Breast epithelium (tissue), 4 donors: ENCODE results near the gene CLDN2. TPM values are rescaled to one million over a fixed set of nuclear protein-coding genes. Genes with fewer than 3 reads are reported as not detected.

Source experiments
- DNase-seq, 2 donors: peaks; one replicate each; pipeline ENCODE4 v3.0.0-alpha.2; 2019; ENCODE audit warnings: low spot score in 2 of 2
- H3K27ac ChIP-seq, 2 donors: fragments of 200-600 bp; sonication (generic) in 1 of 2; one replicate each; pipeline ENCODE4 v1.5.1; 2016 to 2019; ENCODE audit warnings: mild to moderate bottlenecking in 1 of 2
- H3K27me3 ChIP-seq, 2 donors: fragments of 200-600 bp; sonication (generic) in 1 of 2; one replicate each; pipeline versions ENCODE4 v1.5.1 to v1.6.0; 2017 to 2019; ENCODE audit warnings: control low read depth in 1 of 2, mild to moderate bottlenecking in 1 of 2
- H3K36me3 ChIP-seq: fragments of 200-600 bp; one replicate; pipeline ENCODE4 v1.5.1; 2019
- H3K4me1 ChIP-seq, 2 donors: fragments of 200-600 bp; sonication (generic); one replicate each; pipeline ENCODE4 v1.5.1; 2016 to 2019; ENCODE audit warnings: control low read depth in 1 of 2
- H3K4me3 ChIP-seq, 3 donors: fragments of 200-600 bp; sonication (generic); 1 replicate in 2 of 3; 2 replicates in 1 of 3; pipeline ENCODE4 v1.5.1; 2016 to 2019; ENCODE audit warnings: mild to moderate bottlenecking in 3 of 3, moderate library complexity in 2 of 3
- H3K9me3 ChIP-seq, 2 donors: fragments of 200-600 bp; sonication (generic) in 1 of 2; one replicate each; pipeline ENCODE4 v1.5.1; 2016 to 2019; ENCODE audit warnings: control low read depth in 1 of 2
- POLR2A ChIP-seq: fragments of 450-650 bp; IDR thresholded peaks from one replicate; pipeline ENCODE4 v1.6.1; 2016; ENCODE audit warnings: antibody characterized with exemption, mild to moderate bottlenecking, moderate library complexity
- POLR2AphosphoS5 ChIP-seq, 3 donors: sonication (generic); formaldehyde crosslinking; IDR thresholded peaks; one replicate each; pipeline ENCODE4 v1.6.1; 2017; ENCODE audit warnings: antibody characterized with exemption in 3 of 3
- intact Hi-C: fragments of 100-400 bp; cut with DNase I; formaldehyde crosslinking; loops from one replicate; pipeline ENCODE4 v1.15.1; 2023; ENCODE audit warnings: low total_unique reads
- total RNA-seq, 3 donors: library from RNA; depleted of rRNA; stranded (reverse); fragments of >200 nt; gene quantifications; one replicate each; pipeline ENCODE4 v1.1.0, GENCODE V29; 2016
- TF ChIP-seq, protein P1 (sequence below), 3 donors: fragments of 450-650 bp; IDR thresholded peaks; one replicate each; pipeline ENCODE4 v1.5.1; 2016 to 2017; ENCODE audit warnings: antibody characterized with exemption in 3 of 3, mild to moderate bottlenecking in 3 of 3, moderate library complexity in 3 of 3

The CLDN2 gene
- total RNA-seq, 3 donors from 2014 or later = 0.32 to 0.33 TPM; not detected in 1

DNA sequence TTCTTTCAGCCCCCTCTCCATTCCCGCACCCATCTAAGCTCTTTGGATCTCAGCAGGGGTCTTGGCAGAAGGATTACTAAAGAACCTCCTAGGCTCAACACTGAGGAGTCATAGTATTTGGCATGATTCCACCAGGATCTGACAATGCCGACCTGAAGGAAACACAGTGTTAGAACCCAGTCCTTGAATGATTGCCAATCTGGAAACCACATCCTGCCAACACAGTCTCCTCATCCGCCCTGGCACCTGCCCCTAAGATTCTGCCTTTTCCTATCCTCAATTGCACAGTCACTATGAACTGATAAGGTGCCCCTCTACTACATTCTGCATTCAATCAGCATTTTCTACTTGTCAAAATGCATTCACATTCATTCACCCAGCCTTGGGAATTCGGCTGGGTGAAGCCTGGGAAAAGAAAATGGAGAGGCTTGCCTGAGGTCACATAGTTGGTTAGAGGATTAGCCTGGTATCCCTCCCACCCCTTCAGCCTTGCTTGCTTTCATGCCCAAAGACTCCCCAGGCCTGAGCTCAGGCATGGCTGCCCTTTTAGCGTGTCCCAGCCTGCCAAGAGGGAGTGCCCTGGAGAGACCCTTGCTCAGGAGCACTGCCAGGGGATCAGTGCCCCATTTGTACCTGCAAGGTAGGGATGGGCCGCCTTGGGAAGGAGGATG is 2.2 kb upstream of the CLDN2 start:
- no peak overlapping the region for H3K4me3 ChIP-seq
- intact Hi-C loops = no loop called here
- no peak for TF ChIP-seq POLR2A
- no peak for TF ChIP-seq POLR2AphosphoS5 (IDR thresholded peaks at IDR 0.05)
- TF ChIP-seq, protein P1, sequence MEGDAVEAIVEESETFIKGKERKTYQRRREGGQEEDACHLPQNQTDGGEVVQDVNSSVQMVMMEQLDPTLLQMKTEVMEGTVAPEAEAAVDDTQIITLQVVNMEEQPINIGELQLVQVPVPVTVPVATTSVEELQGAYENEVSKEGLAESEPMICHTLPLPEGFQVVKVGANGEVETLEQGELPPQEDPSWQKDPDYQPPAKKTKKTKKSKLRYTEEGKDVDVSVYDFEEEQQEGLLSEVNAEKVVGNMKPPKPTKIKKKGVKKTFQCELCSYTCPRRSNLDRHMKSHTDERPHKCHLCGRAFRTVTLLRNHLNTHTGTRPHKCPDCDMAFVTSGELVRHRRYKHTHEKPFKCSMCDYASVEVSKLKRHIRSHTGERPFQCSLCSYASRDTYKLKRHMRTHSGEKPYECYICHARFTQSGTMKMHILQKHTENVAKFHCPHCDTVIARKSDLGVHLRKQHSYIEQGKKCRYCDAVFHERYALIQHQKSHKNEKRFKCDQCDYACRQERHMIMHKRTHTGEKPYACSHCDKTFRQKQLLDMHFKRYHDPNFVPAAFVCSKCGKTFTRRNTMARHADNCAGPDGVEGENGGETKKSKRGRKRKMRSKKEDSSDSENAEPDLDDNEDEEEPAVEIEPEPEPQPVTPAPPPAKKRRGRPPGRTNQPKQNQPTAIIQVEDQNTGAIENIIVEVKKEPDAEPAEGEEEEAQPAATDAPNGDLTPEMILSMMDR (IDR thresholded peaks at IDR 0.05) = no peak
- no peaks in the 10 kb centered on the region for H3K36me3 ChIP-seq
- no peaks in the 10 kb centered on the region for H3K9me3 ChIP-seq
- H3K27me3 ChIP-seq = peaks cover 0 to 67% of the 10 kb centered on the region in 2 donors
- H3K27ac ChIP-seq = no peak overlapping the region
- no peak for DNase-seq
- H3K4me1 ChIP-seq = no peaks in the 10 kb centered on the region

DNA sequence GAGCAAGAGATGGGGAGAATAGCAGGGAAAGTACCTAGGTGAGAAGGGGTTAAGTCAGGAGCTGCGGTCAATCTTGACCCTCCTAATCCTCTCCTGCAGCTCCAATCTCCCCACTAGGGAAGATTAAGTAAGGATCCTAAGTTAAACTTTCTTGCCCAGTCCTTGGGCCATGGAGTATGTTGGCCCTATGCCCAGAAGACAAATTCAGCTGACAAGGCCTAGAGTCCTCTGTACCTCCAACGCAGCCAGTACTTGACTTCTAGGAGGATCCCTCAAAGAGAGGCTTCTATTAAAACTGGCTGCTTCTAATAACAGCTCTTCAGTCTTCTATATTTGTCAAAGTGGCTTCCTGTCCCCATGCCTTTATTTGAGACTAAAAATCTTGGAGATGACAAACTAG is 1.4 kb downstream of the CLDN2 start:
- H3K9me3 ChIP-seq = no peaks in the 10 kb centered on the region
- DNase-seq = no peak
- intact Hi-C loops = no loop called here

DNA sequence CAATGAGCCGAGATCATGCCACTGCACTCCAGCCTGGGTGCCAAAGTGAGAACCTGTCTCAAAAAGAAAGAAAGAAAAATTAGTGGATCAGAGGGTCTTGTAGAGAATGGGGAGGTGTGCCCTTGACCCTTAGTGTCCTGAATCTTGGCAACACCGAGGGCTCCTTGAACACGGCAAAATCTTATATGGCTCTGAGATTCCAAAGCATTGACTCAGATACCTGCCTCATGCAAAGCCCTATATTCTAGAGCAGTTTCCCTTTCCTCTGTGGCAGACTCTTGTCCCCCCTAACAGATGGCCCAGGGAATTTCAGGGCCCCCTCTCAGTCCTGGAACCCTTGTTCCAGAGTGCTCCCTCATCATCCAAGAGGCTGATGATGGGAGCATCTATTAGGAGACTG is 6.8 kb downstream of the CLDN2 start:
- peaks cover 0 to 47% of the 10 kb centered on the region in 2 donors for H3K27me3 ChIP-seq
- TF ChIP-seq POLR2A = no peak
- TF ChIP-seq POLR2AphosphoS5 (IDR thresholded peaks at IDR 0.05) = no peak
- TF ChIP-seq, protein P1 (IDR thresholded peaks at IDR 0.05) = no peak
- no peak for DNase-seq
- H3K27ac ChIP-seq = no peak overlapping the region
- no peaks in the 10 kb centered on the region for H3K9me3 ChIP-seq
- H3K4me1 ChIP-seq = no peaks in the 10 kb centered on the region
- H3K4me3 ChIP-seq = no peak overlapping the region
- no peaks in the 10 kb centered on the region for H3K36me3 ChIP-seq
- intact Hi-C loops = no loop called here

More for the DNA sequence above, 1.4 kb downstream of the CLDN2 start:
- no peak overlapping the region for H3K27ac ChIP-seq
- no peak overlapping the region for H3K4me3 ChIP-seq
- no peaks in the 10 kb centered on the region for H3K4me1 ChIP-seq
- TF ChIP-seq, protein P1 (IDR thresholded peaks at IDR 0.05) = no peak
- TF ChIP-seq POLR2AphosphoS5 (IDR thresholded peaks at IDR 0.05) = no peak
- TF ChIP-seq POLR2A = no peak
- H3K27me3 ChIP-seq = peaks cover 0 to 63% of the 10 kb centered on the region in 2 donors
- H3K36me3 ChIP-seq = no peaks in the 10 kb centered on the region

- Histone ChIP-seq H3K36me3 (no peaks in the 10 kb centered on the region), H3K4me3 (no peak overlapping the region), H3K9me3 (no peaks in the 10 kb centered on the region), H3K27me3 (peaks cover 0 to 44% of the 10 kb centered on the region in 2 donors), H3K4me1 (no peaks in the 10 kb centered on the region), H3K27ac (no peak overlapping the region)
- intact Hi-C loops = no loop called here
- TF ChIP-seq POLR2A = no peak
- no peak for TF ChIP-seq POLR2AphosphoS5 (IDR thresholded peaks at IDR 0.05)
- TF ChIP-seq, protein P1 (IDR thresholded peaks at IDR 0.05) = no peak
- DNase-seq = no peak
These were observed 7.5 kb downstream of the CLDN2 start for GRCh38 chrX:106927700-106928099.

DNA sequence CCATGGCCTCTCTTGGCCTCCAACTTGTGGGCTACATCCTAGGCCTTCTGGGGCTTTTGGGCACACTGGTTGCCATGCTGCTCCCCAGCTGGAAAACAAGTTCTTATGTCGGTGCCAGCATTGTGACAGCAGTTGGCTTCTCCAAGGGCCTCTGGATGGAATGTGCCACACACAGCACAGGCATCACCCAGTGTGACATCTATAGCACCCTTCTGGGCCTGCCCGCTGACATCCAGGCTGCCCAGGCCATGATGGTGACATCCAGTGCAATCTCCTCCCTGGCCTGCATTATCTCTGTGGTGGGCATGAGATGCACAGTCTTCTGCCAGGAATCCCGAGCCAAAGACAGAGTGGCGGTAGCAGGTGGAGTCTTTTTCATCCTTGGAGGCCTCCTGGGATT is 8.0 kb downstream of the CLDN2 start:
- intact Hi-C loops = no loop called here
- H3K4me3 ChIP-seq = no peak overlapping the region
- no peak for DNase-seq
- H3K27me3 ChIP-seq = peaks cover 0 to 45% of the 10 kb centered on the region in 2 donors
- no peaks in the 10 kb centered on the region for H3K9me3 ChIP-seq
- H3K36me3 ChIP-seq = no peaks in the 10 kb centered on the region
- TF ChIP-seq POLR2AphosphoS5 (IDR thresholded peaks at IDR 0.05) (no peak), POLR2A (no peak)
- TF ChIP-seq, protein P1 (IDR thresholded peaks at IDR 0.05) = no peak
- H3K27ac ChIP-seq = no peak overlapping the region
- H3K4me1 ChIP-seq = no peaks in the 10 kb centered on the region
